CD4-positive, alpha-beta T cell treated with Interleukin-12 subunit alpha and Interleukin-12 subunit beta, for 1 hour (primary cell): ENCODE data around the gene PLK1.
A peak's percentile ranks its signal among the peaks of the same experiment; 100 is the strongest.

Source experiments
- DNase-seq: peaks from one replicate; pipeline ENCODE4 v3.0.0-alpha.2; 2020

The PLK1 gene

GRCh38 chr16:23682181-23682580 lies 3.5 kb downstream of the PLK1 start:
- no peak for DNase-seq

GRCh38 chr16:23683487-23683886 lies 4.8 kb downstream of the PLK1 start:
- DNase-seq, result no peak

GRCh38 chr16:23687034-23687808 lies 8.5 kb downstream of the PLK1 start:
- no peak for DNase-seq

- DNase-seq, result no peak
Observed at GRCh38 chr16:23689442-23690187, 10.9 kb downstream of the PLK1 start.

GRCh38 chr16:23690771-23691482 lies 12.2 kb downstream of the PLK1 start:
- DNase-seq, result no peak

- DNase-seq, result no peak
Observed at GRCh38 chr16:23691483-23692189, 12.9 kb downstream of the PLK1 start.

- DNase-seq, result no peak
Observed at GRCh38 chr16:23692190-23692837, 13.6 kb downstream of the PLK1 start.

GRCh38 chr16:23694265-23694643 lies 15.6 kb downstream of the PLK1 start:
- no peak for DNase-seq

GRCh38 chr16:23694644-23695373 lies 16.1 kb downstream of the PLK1 start:
- no peak for DNase-seq

- no peak for DNase-seq
Observed at GRCh38 chr16:23695756-23696155, 17.1 kb downstream of the PLK1 start.

GRCh38 chr16:23699100-23699499 lies 20.4 kb downstream of the PLK1 start:
- DNase-seq, result peak; percentile 23

- DNase-seq, result no peak
Observed at GRCh38 chr16:23700093-23700492, 21.4 kb downstream of the PLK1 start.

- no peak for DNase-seq
Observed at GRCh38 chr16:23700509-23700908, 21.8 kb downstream of the PLK1 start.

GRCh38 chr16:23701045-23701444 lies 22.4 kb downstream of the PLK1 start:
- no peak for DNase-seq

GRCh38 chr16:23702951-23703350 lies 24.3 kb downstream of the PLK1 start:
- DNase-seq, result no peak

- DNase-seq, result no peak
Observed at GRCh38 chr16:23704772-23705516, 26.3 kb downstream of the PLK1 start.

GRCh38 chr16:23705517-23705902 lies 26.8 kb downstream of the PLK1 start:
- DNase-seq, result no peak

GRCh38 chr16:23706439-23706838 lies 27.8 kb downstream of the PLK1 start:
- DNase-seq, result no peak

GRCh38 chr16:23709536-23709935 lies 30.8 kb downstream of the PLK1 start:
- no peak for DNase-seq

- DNase-seq, result no peak
Observed at GRCh38 chr16:23710008-23710407, 31.3 kb downstream of the PLK1 start.

- no peak for DNase-seq
Observed at GRCh38 chr16:23710504-23710903, 31.8 kb downstream of the PLK1 start.
